ENCODE measurements around the gene MBTPS1. TPM values are rescaled to one million over a fixed set of nuclear protein-coding genes. Genes with fewer than 3 reads are reported as not detected.

The MBTPS1 gene
- total RNA-seq, 1 donor from 2014 or later, result 65.7 TPM

GRCh38 chr16:84014570-84015327, 102.0 kb downstream of the MBTPS1 start:
- intact Hi-C loops (cut with micrococcal nuclease), result loop anchor here (1.0 kb wide), 5 partner anchors 48 to 207 kb away; partner anchors contain the start of genes HSBP1, MBTPS1, MLYCD and OSGIN1

- intact Hi-C loops (cut with micrococcal nuclease), result loop anchor here (1.0 kb wide), 5 partner anchors 48 to 207 kb away; partner anchors contain the start of genes HSBP1, MBTPS1, MLYCD and OSGIN1
Observed at GRCh38 chr16:84013787-84014569, 102.8 kb downstream of the MBTPS1 start.

GRCh38 chr16:84009282-84009681, 107.5 kb downstream of the MBTPS1 start:
- intact Hi-C loops (cut with micrococcal nuclease), result no loop called here

GRCh38 chr16:84007965-84008364, 108.8 kb downstream of the MBTPS1 start:
- intact Hi-C loops (cut with micrococcal nuclease), result no loop called here

- intact Hi-C loops (cut with micrococcal nuclease), result no loop called here
Observed at GRCh38 chr16:84007520-84007919, 109.2 kb downstream of the MBTPS1 start.

DNA sequence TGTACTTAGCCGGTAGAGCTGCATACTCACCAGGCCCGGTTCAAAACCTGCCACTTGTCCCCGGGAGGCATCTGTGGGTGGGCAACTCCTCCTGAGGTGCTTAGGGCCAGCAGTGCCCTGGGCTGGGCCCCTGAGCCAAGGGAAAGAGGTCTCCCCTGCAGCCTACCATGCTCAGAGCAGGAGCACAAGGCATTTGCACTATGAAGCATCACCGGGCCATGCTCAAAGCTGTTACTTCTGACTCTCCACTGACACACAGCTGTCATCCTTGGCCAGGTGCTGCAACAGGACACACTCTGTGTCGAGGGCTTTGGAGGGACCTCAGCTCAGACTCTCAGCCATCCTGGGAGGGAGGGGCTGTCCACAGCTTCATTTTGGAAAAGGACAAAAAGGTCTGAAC, 111.4 kb downstream of the MBTPS1 start:
- intact Hi-C loops (cut with micrococcal nuclease), result no loop called here

- intact Hi-C loops (cut with micrococcal nuclease), result no loop called here
Observed at GRCh38 chr16:84004442-84004841, 112.3 kb downstream of the MBTPS1 start.

Other genes starting within 250 kb of the MBTPS1 start
- gene MLYCD, start 217.8 kb downstream of the MBTPS1 start, total RNA-seq, result 5.6 and 6.2 TPM in 2 replicates
- gene OSGIN1, start 163.7 kb downstream of the MBTPS1 start, total RNA-seq, result 0.24 and 0.51 TPM in 2 replicates
- not detected in 2 replicates for gene NECAB2, start 148.7 kb downstream of the MBTPS1 start, total RNA-seq
- gene SLC38A8, start 74.1 kb downstream of the MBTPS1 start, total RNA-seq, result not detected in 2 replicates
- 9.8 and 12.2 TPM in 2 replicates for gene HSDL1, start 28.2 kb upstream of the MBTPS1 start, total RNA-seq
- gene DNAAF1, start 28.4 kb upstream of the MBTPS1 start, total RNA-seq, result not detected in 2 replicates
- gene TAF1C, start 70.1 kb upstream of the MBTPS1 start, total RNA-seq, result 57.4 and 62.5 TPM in 2 replicates
- not detected in 2 replicates for gene ADAD2, start 74.2 kb upstream of the MBTPS1 start, total RNA-seq
- not detected in 2 replicates for gene KCNG4, start 123.1 kb upstream of the MBTPS1 start, total RNA-seq
- not detected in 2 replicates for gene WFDC1, start 177.9 kb upstream of the MBTPS1 start, total RNA-seq

All from T-helper 1 cell treated with Interleukin-12 subunit alpha and Interleukin-12 subunit beta and Interleukin-4 antibody, amounts not matched to agents 30 ng/mL and 1 ng/mL, for 36 hours (primary cell).